Sigmoid colon (tissue), 7 donors: ENCODE measurements around the gene SLC9A1. TPM values are rescaled to one million over a fixed set of nuclear protein-coding genes. Genes with fewer than 3 reads are reported as not detected.

ENCODE experiments used
- DNase-seq: peaks from one replicate; pipeline ENCODE4 v3.0.0-alpha.2; 2019
- H3K27ac ChIP-seq, 4 donors: fragments of 200-600 bp; sonication (generic); one replicate each; pipeline ENCODE4 v1.5.1; 2016 to 2019; ENCODE audit warnings: mild to moderate bottlenecking in 1 of 4
- H3K27me3 ChIP-seq, 3 donors: fragments of 200-600 bp; sonication (generic); one replicate each; pipeline ENCODE4 v1.5.1; 2019; ENCODE audit warnings: mild to moderate bottlenecking in 1 of 3
- H3K36me3 ChIP-seq, 4 donors: fragments of 200-600 bp; sonication (generic); one replicate each; pipeline ENCODE4 v1.5.1; 2016 to 2019
- H3K4me1 ChIP-seq, 4 donors: fragments of 200-600 bp; sonication (generic); one replicate each; pipeline ENCODE4 v1.5.1; 2017 to 2019
- H3K4me3 ChIP-seq, 4 donors: fragments of 200-600 bp; sonication (generic); one replicate each; pipeline ENCODE4 v1.5.1; 2017 to 2019; ENCODE audit warnings: mild to moderate bottlenecking in 2 of 4, moderate library complexity in 1 of 4
- H3K9me3 ChIP-seq, 4 donors: fragments of 200-600 bp in 3 of 4; sonication (generic) in 3 of 4; one replicate each; pipeline versions ENCODE4 v1.5.1 to v1.6.1; 2013 to 2019
- CTCF ChIP-seq, 4 experiments: fragments of 450-650 bp in 3 of 4; fragments of 200-600 bp in 1 of 4; IDR thresholded peaks; one replicate each; pipeline ENCODE4 v1.5.1; 2016 to 2019; ENCODE audit warnings: antibody characterized with exemption in 4 of 4, mild to moderate bottlenecking in 3 of 4, moderate library complexity in 2 of 4
- EP300 ChIP-seq, 4 donors: sonication (generic); formaldehyde crosslinking; IDR thresholded peaks; one replicate each; pipeline ENCODE4 v1.6.1; 2017; ENCODE audit warnings: antibody characterized with exemption in 4 of 4
- POLR2A ChIP-seq, 2 donors: fragments of 450-650 bp; IDR thresholded peaks; one replicate each; pipeline ENCODE4 v1.6.1; 2016; ENCODE audit warnings: antibody characterized with exemption in 2 of 2, mild to moderate bottlenecking in 2 of 2, moderate library complexity in 2 of 2
- POLR2AphosphoS5 ChIP-seq, 4 donors: sonication (generic); formaldehyde crosslinking; IDR thresholded peaks; one replicate each; pipeline ENCODE4 v1.6.1; 2017; ENCODE audit warnings: antibody characterized with exemption in 4 of 4
- WGBS, 2 donors: extraction: QIAGEN DNeasy Blood & Tissue Kit; methylation state at CpG; one replicate each; pipeline ENCODE4 v1.1.7; 2013; 5-methylcytosine and 5-hydroxymethylcytosine counted together
- intact Hi-C: fragments of 100-400 bp; cut with DNase I; formaldehyde crosslinking; loops from one replicate; pipeline ENCODE4 v1.15.1; 2023
- polyA plus RNA-seq, 3 donors: library from polyadenylated mRNA; stranded (reverse); fragments of 200-250 nt; gene quantifications; one replicate each; pipeline ENCODE4 v1.2.3, GENCODE V29; 2013
- total RNA-seq, 4 donors: library from RNA; depleted of rRNA; stranded (reverse); fragments of >200 nt; gene quantifications; one replicate each; pipeline ENCODE4 v1.1.0, GENCODE V29; 2016
- donor health status: healthy with polysubstance abuse.
- donor health status: Bipolar disorder and iron deficiency.
- donor health status: healthy.

SLC9A1 gene
- total and polyA plus RNA-seq, 7 donors, result 6.0 to 64.4 (median 12.8) TPM

- Histone ChIP-seq H3K4me1 (peaks cover 0 to 65% (median 61%) of the 10 kb centered on the region in 4 donors), H3K36me3 (no peaks in the 10 kb centered on the region), H3K27ac (peak overlapping the region; percentile 79 to 96 (median 94)), H3K27me3 (no peaks in the 10 kb centered on the region), H3K9me3 (no peaks in the 10 kb centered on the region), H3K4me3 (peak overlapping the region; percentile 18 to 90 (median 83))
- no peak for DNase-seq
- 11 to 36% methylated on average over 4 of the region's 4 CpGs for WGBS, 2 donors
- intact Hi-C loops, result loop anchor here (5.0 to 10.0 kb wide), 3 partner anchors 49 to 111 kb away; partner anchors contain the start of gene WDTC1
- TF ChIP-seq POLR2AphosphoS5 (IDR thresholded peaks at IDR 0.05), result peak in 1 of 4 donors; percentile 22
- no peak for TF ChIP-seq CTCF (IDR thresholded peaks at IDR 0.05)
- TF ChIP-seq POLR2A (IDR thresholded peaks at IDR 0.05), result no peak
Measured at GRCh38 chr1:27153549-27153886, 1.4 kb downstream of the SLC9A1 start.

- 68 to 75% methylated on average over 2 of the region's 2 CpGs for WGBS, 2 donors
- H3K27me3 ChIP-seq, result no peaks in the 10 kb centered on the region
- intact Hi-C loops, result loop anchor here (5.0 to 10.0 kb wide), 3 partner anchors 48 to 111 kb away; partner anchors contain the start of gene WDTC1
- no peak for DNase-seq
- H3K9me3 ChIP-seq, result no peaks in the 10 kb centered on the region
- H3K27ac ChIP-seq, result peak overlapping the region; percentile 79 to 96 (median 94)
- H3K4me1 ChIP-seq, result peaks cover 0 to 71% (median 63%) of the 10 kb centered on the region in 4 donors
- no peaks in the 10 kb centered on the region for H3K36me3 ChIP-seq
- peak overlapping the region; percentile 18 to 90 (median 83) for H3K4me3 ChIP-seq
- TF ChIP-seq POLR2AphosphoS5 (IDR thresholded peaks at IDR 0.05) (no peak), POLR2A (IDR thresholded peaks at IDR 0.05) (no peak), EP300 (IDR thresholded peaks at IDR 0.05) (no peak), CTCF (IDR thresholded peaks at IDR 0.05) (no peak)
Measured at GRCh38 chr1:27152829-27153548, 1.9 kb downstream of the SLC9A1 start.

GRCh38 chr1:27152004-27152828 is 2.7 kb downstream of the SLC9A1 start:
- intact Hi-C loops, result loop anchor here (5.0 to 10.0 kb wide), 3 partner anchors 47 to 110 kb away; partner anchors contain the start of gene WDTC1
- no peaks in the 10 kb centered on the region for H3K9me3 ChIP-seq
- peaks cover 0 to 76% (median 63%) of the 10 kb centered on the region in 4 donors for H3K4me1 ChIP-seq
- TF ChIP-seq CTCF (IDR thresholded peaks at IDR 0.05) (no peak), POLR2A (IDR thresholded peaks at IDR 0.05) (no peak), POLR2AphosphoS5 (IDR thresholded peaks at IDR 0.05) (no peak), EP300 (IDR thresholded peaks at IDR 0.05) (no peak)
- WGBS, 2 donors, result 69 to 74% methylated on average over 7 of the region's 7 CpGs
- H3K36me3 ChIP-seq, result no peaks in the 10 kb centered on the region
- H3K4me3 ChIP-seq, result peak overlapping the region; percentile 18 to 90 (median 83)
- H3K27ac ChIP-seq, result peak overlapping the region; percentile 79 to 96 (median 94)
- DNase-seq, result no peak
- no peaks in the 10 kb centered on the region for H3K27me3 ChIP-seq

GRCh38 chr1:27150641-27151040 is 4.3 kb downstream of the SLC9A1 start:
- H3K36me3 ChIP-seq, result no peaks in the 10 kb centered on the region
- no peaks in the 10 kb centered on the region for H3K9me3 ChIP-seq
- WGBS, 2 donors, result 77 to 92% methylated on average over 3 of the region's 3 CpGs
- DNase-seq, result no peak
- no peak for TF ChIP-seq EP300 (IDR thresholded peaks at IDR 0.05)
- TF ChIP-seq POLR2AphosphoS5 (IDR thresholded peaks at IDR 0.05), result no peak
- TF ChIP-seq CTCF (IDR thresholded peaks at IDR 0.05), result no peak
- no peak for TF ChIP-seq POLR2A (IDR thresholded peaks at IDR 0.05)
- H3K27ac ChIP-seq, result peak overlapping the region in 3 of 4 donors; percentile 48 to 70 (median 65)
- no peak overlapping the region for H3K4me3 ChIP-seq
- intact Hi-C loops, result loop anchor here (5.0 to 10.0 kb wide), 3 partner anchors 46 to 108 kb away; partner anchors contain the start of gene WDTC1
- H3K4me1 ChIP-seq, result peaks cover 0 to 87% (median 72%) of the 10 kb centered on the region in 4 donors
- no peaks in the 10 kb centered on the region for H3K27me3 ChIP-seq
